Fibroblast of pulmonary artery (primary cell): ENCODE results near the gene AGTRAP.

Source experiments
- DNase-seq: peaks from one replicate; pipeline ENCODE4 v3.0.0-alpha.2; 2010; ENCODE audit warnings: low read depth
- H3K4me3 ChIP-seq: replicated peaks from 2 replicates; pipeline ENCODE4 v1.5.1; 2011; ENCODE audit warnings: low read depth, mild to moderate bottlenecking, control low read depth, low read length, moderate library complexity
- TF ChIP-seq, protein P1 (sequence below): IDR thresholded peaks from 2 replicates; pipeline ENCODE4 v1.5.1; 2011; ENCODE audit warnings: mild to moderate bottlenecking, control low read depth, low read length, inconsistent platforms; ENCODE audit errors: missing control alignments

AGTRAP gene, protein sequence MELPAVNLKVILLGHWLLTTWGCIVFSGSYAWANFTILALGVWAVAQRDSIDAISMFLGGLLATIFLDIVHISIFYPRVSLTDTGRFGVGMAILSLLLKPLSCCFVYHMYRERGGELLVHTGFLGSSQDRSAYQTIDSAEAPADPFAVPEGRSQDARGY

DNA sequence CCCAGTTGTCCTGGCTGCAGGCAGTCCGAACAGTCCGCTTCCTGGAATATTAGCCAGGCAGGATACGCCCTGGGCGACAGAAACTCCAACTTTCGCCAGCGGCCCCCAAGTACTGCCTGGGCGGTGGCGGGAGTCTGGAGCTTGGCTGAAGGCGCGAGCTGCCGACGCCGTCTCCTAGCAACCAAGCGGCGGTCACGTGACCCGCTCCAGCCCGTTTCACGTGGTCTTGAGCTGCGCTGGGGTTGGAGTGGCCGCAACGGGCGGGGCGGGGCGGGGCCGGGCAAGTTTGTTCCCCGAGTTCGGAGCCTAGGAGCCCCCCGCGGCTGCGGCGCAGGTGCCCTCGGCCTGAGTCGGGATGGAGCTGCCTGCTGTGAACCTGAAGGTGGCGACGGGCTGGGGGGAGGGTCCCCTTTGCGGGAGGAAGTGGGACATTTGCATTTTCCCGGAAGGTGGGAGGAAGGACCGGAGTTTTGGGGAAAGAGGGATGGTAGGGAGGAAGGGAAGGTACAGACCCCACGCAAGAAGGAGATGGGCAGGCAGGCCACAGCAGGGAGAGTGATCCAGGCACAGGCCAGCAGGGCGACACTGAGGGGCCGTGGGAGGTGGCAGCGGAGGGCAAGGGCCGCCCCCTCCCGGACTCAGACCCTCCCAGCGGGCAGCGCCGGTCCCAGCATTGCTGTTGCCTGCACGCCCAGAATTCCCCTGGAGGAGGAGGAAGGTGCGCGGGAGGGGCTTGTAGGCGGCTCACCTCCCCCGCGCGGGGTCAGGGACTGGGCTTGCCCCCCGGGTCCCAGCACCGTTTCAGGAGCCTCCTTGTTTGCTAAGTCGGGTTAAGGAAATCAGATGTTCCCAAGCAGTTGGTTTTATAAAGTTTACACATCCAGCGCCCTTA lies at the start of gene AGTRAP:
Gene AGTRAP (plus strand): TSS at position 283 of the 892 bp plus-strand sequence. CDS start 73 bp downstream, at position 356.
- peak within 1 kb of the TSS; percentile 98 for H3K4me3 ChIP-seq
- DNase-seq, result peak; percentile 94
- TF ChIP-seq, protein P1, sequence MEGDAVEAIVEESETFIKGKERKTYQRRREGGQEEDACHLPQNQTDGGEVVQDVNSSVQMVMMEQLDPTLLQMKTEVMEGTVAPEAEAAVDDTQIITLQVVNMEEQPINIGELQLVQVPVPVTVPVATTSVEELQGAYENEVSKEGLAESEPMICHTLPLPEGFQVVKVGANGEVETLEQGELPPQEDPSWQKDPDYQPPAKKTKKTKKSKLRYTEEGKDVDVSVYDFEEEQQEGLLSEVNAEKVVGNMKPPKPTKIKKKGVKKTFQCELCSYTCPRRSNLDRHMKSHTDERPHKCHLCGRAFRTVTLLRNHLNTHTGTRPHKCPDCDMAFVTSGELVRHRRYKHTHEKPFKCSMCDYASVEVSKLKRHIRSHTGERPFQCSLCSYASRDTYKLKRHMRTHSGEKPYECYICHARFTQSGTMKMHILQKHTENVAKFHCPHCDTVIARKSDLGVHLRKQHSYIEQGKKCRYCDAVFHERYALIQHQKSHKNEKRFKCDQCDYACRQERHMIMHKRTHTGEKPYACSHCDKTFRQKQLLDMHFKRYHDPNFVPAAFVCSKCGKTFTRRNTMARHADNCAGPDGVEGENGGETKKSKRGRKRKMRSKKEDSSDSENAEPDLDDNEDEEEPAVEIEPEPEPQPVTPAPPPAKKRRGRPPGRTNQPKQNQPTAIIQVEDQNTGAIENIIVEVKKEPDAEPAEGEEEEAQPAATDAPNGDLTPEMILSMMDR, result no peak

DNA sequence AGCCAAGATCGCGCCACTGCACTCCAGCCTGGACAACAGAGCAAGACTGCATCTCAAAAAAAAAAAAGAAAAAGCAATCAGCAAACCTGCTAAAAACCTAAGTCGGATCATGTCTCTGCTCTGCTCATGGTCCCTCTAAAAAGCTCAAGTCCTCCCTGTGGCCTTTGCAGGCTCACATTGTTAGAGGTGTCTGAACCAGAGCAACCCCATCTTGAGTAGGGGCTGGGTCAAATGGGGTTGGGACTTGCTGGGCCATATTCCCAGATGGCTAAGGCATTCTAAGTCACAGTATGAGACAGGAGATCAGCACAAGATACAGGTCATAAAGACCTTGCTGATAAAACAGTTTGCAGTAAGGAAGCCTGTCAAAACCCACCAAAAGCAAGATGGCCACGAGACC lies 47.4 kb upstream of the AGTRAP start:
- TF ChIP-seq, protein P1, result no peak
- no peak overlapping the region for H3K4me3 ChIP-seq
- DNase-seq, result no peak

DNA sequence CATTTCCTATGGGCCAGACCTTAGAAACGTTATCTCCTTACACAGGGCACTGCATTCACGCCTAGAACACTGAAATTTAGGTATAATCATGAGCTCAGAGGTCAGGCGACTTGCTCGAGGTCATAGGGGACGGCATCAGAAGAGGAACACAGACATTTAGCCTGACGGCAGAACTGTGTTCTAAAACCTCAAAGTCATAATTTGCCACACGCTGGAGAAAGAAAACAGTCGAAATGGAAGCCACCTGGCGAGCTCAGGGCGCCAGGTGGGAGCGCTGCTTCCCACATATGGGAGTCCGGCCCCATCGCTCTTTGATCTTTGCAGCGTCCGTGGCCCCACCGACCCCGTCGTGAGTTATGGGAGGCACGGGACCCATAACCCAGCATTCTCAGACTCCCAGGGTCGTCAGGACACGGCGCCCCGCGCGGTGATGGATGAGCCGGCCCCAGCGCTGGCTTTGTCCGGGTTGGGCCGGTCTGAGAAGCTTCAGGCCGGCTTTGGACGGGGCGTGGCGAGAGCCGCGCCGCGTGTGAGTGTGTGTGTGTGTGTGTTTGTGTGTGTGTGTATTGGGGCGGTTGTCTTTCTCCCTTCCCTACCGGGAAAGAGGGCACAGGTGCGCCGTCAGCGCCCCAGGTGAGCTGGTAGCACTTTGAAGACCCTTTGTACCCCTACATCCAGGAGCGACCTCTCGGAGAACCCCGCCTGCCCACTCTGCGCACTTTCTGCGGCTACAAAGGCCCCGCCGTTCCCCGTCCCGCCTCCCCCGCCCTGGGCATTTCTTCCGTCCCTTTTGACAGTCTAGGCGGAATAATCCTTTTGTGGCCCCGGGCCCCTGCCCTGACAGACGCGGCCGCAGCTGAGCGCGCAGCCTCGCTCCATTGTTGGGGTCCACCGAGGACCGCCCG lies 45.3 kb upstream of the AGTRAP start:
- TF ChIP-seq, protein P1, result no peak

DNA sequence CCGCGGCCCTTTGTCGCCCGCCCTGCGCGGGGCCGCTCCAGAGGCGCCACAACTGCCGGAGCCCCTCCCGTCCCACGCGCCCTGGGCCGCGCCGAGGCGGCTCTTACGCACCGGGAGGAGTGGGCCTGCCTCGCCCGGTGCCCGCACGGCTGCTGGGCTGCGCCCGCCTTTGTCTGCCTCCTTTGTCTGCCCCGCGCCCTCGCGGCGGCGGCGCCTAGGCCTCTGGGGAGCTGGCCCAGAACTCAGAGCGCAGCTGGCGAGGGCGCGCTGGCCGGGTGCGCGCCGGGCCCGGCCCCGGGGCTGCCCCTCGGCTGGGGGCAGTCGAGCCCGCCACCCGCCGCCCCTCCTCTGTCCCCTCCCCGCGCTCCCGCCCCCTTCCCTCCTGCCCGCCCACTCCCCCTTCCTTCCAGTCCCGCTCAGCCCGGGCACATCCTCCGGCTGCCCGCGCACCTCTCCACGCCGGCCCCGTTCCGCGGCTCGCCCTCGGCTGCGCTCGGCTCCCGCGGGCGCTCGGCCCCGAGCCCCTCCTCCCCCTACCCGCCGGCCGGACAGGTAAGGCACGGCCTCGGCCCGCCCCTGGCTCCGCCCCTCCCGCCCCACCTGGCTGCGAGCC lies 44.5 kb upstream of the AGTRAP start, which contains the start of gene DRAXIN:
Gene DRAXIN (plus strand): TSS at position 409 of the 613 bp plus-strand sequence. CDS start 14,549 bp downstream, outside the sequence.
- no peak within 1 kb of the TSS for H3K4me3 ChIP-seq
- TF ChIP-seq, protein P1, result no peak
- no peak for DNase-seq

More for the DNA sequence above, 45.3 kb upstream of the AGTRAP start:
- DNase-seq, result no peak
- H3K4me3 ChIP-seq, result no peak overlapping the region

DNA sequence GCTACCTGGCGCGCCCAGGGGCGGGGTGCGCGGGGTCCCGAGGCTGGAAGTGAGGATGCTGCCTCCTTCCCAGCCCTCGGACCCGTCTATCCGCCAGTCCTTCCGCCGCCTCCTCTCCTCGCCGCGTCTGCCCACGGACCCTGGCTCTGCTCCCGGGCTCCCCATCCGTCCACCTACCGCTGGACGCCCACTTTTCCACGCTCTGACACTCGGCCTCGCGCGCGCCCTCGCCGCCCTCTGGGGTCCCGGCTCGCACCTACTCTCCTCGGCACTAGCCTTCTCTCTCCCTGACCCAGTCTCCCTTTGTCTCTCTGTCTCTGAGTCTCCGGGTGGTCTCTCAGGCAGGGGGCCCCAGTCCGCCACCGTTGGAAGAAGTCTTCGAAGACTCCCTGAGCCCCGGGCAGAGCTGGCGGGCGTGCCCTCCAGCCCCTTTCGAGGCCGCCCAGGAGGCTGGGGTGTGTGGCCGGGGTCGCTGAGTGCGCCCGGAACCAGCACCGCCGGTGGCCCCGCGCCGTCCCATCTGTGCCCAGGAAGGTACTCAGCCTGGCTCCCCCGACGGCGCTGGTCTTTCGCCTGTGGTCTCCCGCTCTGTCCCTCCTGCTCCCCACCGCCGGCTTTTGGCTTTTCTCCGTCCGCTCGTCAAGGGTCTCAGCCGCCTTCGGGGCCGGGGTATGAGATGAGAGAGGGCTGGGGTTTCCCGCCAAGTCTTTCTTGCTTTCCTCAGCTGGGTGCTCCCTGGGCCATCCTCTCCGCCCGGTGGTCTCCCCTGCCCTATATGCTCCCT lies 43.8 kb upstream of the AGTRAP start:
- H3K4me3 ChIP-seq, result no peak overlapping the region
- TF ChIP-seq, protein P1, result no peak
- no peak for DNase-seq
